Kidney (tissue), 14 donors: ENCODE results near the gene CEP89. TPM values are rescaled to one million over a fixed set of nuclear protein-coding genes. Genes with fewer than 3 reads are reported as not detected.
"Not testable (repeated sequence)": the region's sequence is repeated elsewhere in the genome, so short reads cannot be mapped to it uniquely, and the experiment has no call there.

ENCODE experiments used
- DNase-seq, 5 donors: peaks; one replicate each; pipeline ENCODE4 v3.0.0-alpha.2; 2013 to 2020
- FAIRE-seq: peaks from 2 replicates; lab custom pipeline; 2012; peaks lifted over from hg19 to GRCh38; lab: Jason Lieb, UNC
- H3K27ac ChIP-seq, 2 donors: one replicate each; pipeline ENCODE4 v1.7.0; 2013; ENCODE audit warnings: low read depth in 2 of 2, low read length in 2 of 2, inconsistent platforms in 1 of 2
- H3K27me3 ChIP-seq: one replicate; pipeline ENCODE4 v1.7.1; 2013; ENCODE audit warnings: low read length, inconsistent platforms; ENCODE audit not compliant: control insufficient read depth, insufficient read depth
- H3K36me3 ChIP-seq, 3 donors: one replicate each; pipeline versions ENCODE4 v1.7.0 to v1.7.1; 2013; ENCODE audit warnings: low read length in 3 of 3, control low read depth in 1 of 3, inconsistent platforms in 1 of 3; ENCODE audit not compliant: insufficient read depth in 3 of 3, control insufficient read depth in 2 of 3
- H3K4me1 ChIP-seq, 3 donors: one replicate each; pipeline versions ENCODE4 v1.7.0 to v1.7.1; 2013; ENCODE audit warnings: low read length in 3 of 3, inconsistent platforms in 1 of 3, low read depth in 1 of 3; ENCODE audit not compliant: control insufficient read depth in 2 of 3, insufficient read depth in 2 of 3
- H3K4me3 ChIP-seq, 3 donors: one replicate each; pipeline versions ENCODE4 v1.7.0 to v1.8.1; 2013; ENCODE audit warnings: low read length in 3 of 3, control low read depth in 1 of 3, inconsistent platforms in 1 of 3
- H3K9ac ChIP-seq, 3 donors: one replicate each; pipeline versions ENCODE4 v1.7.0 to v1.7.1; 2013; ENCODE audit warnings: low read length in 3 of 3, control low read depth in 1 of 3, inconsistent platforms in 1 of 3
- H3K9me3 ChIP-seq, 3 donors: one replicate each; pipeline versions ENCODE4 v1.7.0 to v1.7.1; 2013; ENCODE audit warnings: low read length in 3 of 3, control low read depth in 1 of 3, inconsistent platforms in 1 of 3; ENCODE audit not compliant: control insufficient read depth in 2 of 3, insufficient read depth in 1 of 3
- CTCF ChIP-seq: IDR thresholded peaks from 3 replicates; pipeline ENCODE4 v1.5.1; 2012; ENCODE audit warnings: mild to moderate bottlenecking, moderate library complexity, borderline replicate concordance; ENCODE audit not compliant: insufficient read depth; ENCODE audit errors: extremely low read depth
- intact Hi-C: fragments of 100-400 bp; cut with DNase I; formaldehyde crosslinking; loops from one replicate; pipeline ENCODE4 v1.11.1; 2022
- polyA plus RNA-seq: library from polyadenylated mRNA; stranded (reverse); fragments of 350-450 nt; fragmentation: Illumina TruSeq; extraction: RNeasy Lipid Tissue Mini Kit (QIAGEN cat#74804); gene quantifications from one replicate; pipeline ENCODE4 v1.2.3, GENCODE V29; 2014; ENCODE audit warnings: low read depth, low replicate concordance; ENCODE audit not compliant: insufficient read depth
- total RNA-seq: library from RNA; stranded (reverse); fragmentation: NEBNext Ultra II Directional; extraction: Animal tissue kit (Norgen Biotek cat#: 25700); gene quantifications from one replicate; pipeline ENCODE4 v1.2.1, GENCODE V29; 2021
- donor health status: control.
- donor health status: control.
- donor health status: control.
- donor health status: control.
- donor health status: control.
- donor health status: DM: yes; HTN: yes; CAD: no.
- donor health status: Normal renal cell carcinoma (clear cell type).

The CEP89 gene
- total and polyA plus RNA-seq, 2 donors from 2014 or later, result 12.4 to 24.0 TPM

GRCh38 chr19:33000510-33000909, 28.8 kb upstream of the CEP89 start:
- DNase-seq, result no peak
- no peak for TF ChIP-seq CTCF
- Histone ChIP-seq H3K36me3 (peaks cover 0 to 12% (median 5%) of the 10 kb centered on the region in 3 donors), H3K9ac (no peak overlapping the region), H3K27ac (no peak overlapping the region), H3K4me3 (no peak overlapping the region), H3K4me1 (peaks cover 0 to 11% (median 10%) of the 10 kb centered on the region in 3 donors), H3K9me3 (no peaks in the 10 kb centered on the region), H3K27me3 (no peaks in the 10 kb centered on the region)
- intact Hi-C loops, result no loop called here
- no peak for FAIRE-seq

GRCh38 chr19:32998722-32999121, 27.0 kb upstream of the CEP89 start:
- intact Hi-C loops, result no loop called here
- no peak for FAIRE-seq

DNA sequence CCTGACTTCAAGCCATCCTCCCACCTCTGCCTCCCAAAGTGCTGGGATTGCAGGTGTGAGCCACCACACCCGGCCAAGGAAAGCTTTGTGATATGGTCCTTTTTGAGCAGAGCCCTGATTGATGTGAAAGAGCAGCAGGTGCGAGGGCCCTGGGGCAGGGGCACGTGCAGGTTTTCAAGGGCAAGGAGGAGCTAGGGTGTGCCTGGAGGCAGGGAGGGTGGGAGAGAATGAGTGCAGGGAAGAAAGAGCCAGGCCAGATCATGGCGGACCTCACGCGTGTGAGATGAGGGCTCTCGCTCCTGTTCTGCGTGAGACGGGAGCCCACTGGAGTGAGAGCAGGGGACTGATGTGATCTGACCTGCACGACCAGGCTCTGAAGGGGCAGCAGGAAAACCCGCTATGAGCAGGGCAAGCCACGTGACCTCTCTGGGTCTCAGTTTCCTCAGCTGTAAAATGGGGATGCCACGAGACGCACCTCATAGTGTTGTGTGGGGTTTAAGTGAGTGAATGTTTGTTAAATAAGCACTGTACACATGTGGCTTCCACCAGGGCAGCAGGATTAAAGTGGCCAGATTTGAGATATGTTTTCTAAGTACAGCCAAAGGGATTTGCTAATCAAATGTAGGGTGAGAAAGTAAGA, 26.1 kb upstream of the CEP89 start:
- DNase-seq (no peak), FAIRE-seq (no peak)
- Histone ChIP-seq H3K4me3 (no peak overlapping the region), H3K36me3 (peaks cover 0 to 12% (median 5%) of the 10 kb centered on the region in 3 donors), H3K27me3 (no peaks in the 10 kb centered on the region), H3K27ac (no peak overlapping the region), H3K9me3 (no peaks in the 10 kb centered on the region), H3K9ac (no peak overlapping the region), H3K4me1 (peaks cover 0 to 8% (median 8%) of the 10 kb centered on the region in 3 donors)
- intact Hi-C loops, result no loop called here
- no peak for TF ChIP-seq CTCF

More at GRCh38 chr19:32998722-32999121, 27.0 kb upstream of the CEP89 start:
- no peaks in the 10 kb centered on the region for H3K27me3 ChIP-seq
- H3K36me3 ChIP-seq, result peaks cover 0 to 12% (median 5%) of the 10 kb centered on the region in 3 donors
- H3K9ac ChIP-seq, result no peak overlapping the region
- TF ChIP-seq CTCF, result no peak
- H3K4me1 ChIP-seq, result peaks cover 0 to 11% (median 10%) of the 10 kb centered on the region in 3 donors
- no peaks in the 10 kb centered on the region for H3K9me3 ChIP-seq
- H3K27ac ChIP-seq, result no peak overlapping the region
- no peak for DNase-seq
- no peak overlapping the region for H3K4me3 ChIP-seq

- DNase-seq, H3K4me3 ChIP-seq, H3K9me3 ChIP-seq, intact Hi-C loops, H3K4me1 ChIP-seq, H3K27ac ChIP-seq, H3K27me3 ChIP-seq, H3K9ac ChIP-seq, FAIRE-seq: not testable (repeated sequence)
- H3K36me3 ChIP-seq, result peaks cover 0 to 12% (median 5%) of the 10 kb centered on the region in 3 donors
Observed at GRCh38 chr19:32997061-32997464, 25.3 kb upstream of the CEP89 start.

GRCh38 chr19:32995966-32996365, 24.2 kb upstream of the CEP89 start:
- H3K27ac ChIP-seq, H3K9ac ChIP-seq, intact Hi-C loops, FAIRE-seq, H3K9me3 ChIP-seq, H3K4me1 ChIP-seq, H3K27me3 ChIP-seq, H3K4me3 ChIP-seq, DNase-seq: not testable (repeated sequence)
- peaks cover 0 to 12% (median 8%) of the 10 kb centered on the region in 3 donors for H3K36me3 ChIP-seq
